ENCODE results near the gene ADA. TPM values are rescaled to one million over a fixed set of nuclear protein-coding genes. Genes with fewer than 3 reads are reported as not detected.

The ADA gene
- total RNA-seq, 4 donors from 2014 or later, result 11.1 to 14.9 (median 12.4) TPM

DNA sequence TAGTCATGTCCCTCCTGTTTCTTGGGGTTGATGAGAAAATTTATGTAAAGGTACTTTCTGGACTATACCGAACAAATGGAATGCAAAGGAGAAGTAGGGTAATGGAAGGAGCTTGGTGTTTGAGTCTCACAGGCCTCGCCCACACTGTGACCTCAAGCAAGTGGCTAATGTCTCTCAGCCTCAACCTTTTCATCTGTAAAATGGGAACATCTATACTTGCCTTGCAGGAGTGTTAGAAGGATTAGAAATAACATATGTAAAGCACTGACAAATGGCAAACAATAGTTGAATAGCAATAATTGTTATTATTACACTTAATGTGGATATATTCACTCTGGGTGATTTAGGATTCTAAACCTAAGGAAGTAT, 78.0 kb downstream of the ADA start:
- Histone ChIP-seq H3K9me3 (no peaks in the 10 kb centered on the region), H3K4me3 (no peak overlapping the region), H3K36me3 (no peaks in the 10 kb centered on the region), H3K27me3 (no peaks in the 10 kb centered on the region), H3K27ac (peak overlapping the region; percentile 61 to 85 (median 77)), H3K4me1 (peaks cover 0 to 40% (median 9%) of the 10 kb centered on the region in 4 donors)
- TF ChIP-seq CTCF (IDR thresholded peaks at IDR 0.05) (no peak), POLR2A (IDR thresholded peaks at IDR 0.05) (no peak), EP300 (IDR thresholded peaks at IDR 0.05) (no peak)
- 90 to 94% methylated on average over 2 of the region's 2 CpGs for WGBS, 2 donors
- no peak for DNase-seq (ENCODE audit: low spot score in 2 of 2)

DNA sequence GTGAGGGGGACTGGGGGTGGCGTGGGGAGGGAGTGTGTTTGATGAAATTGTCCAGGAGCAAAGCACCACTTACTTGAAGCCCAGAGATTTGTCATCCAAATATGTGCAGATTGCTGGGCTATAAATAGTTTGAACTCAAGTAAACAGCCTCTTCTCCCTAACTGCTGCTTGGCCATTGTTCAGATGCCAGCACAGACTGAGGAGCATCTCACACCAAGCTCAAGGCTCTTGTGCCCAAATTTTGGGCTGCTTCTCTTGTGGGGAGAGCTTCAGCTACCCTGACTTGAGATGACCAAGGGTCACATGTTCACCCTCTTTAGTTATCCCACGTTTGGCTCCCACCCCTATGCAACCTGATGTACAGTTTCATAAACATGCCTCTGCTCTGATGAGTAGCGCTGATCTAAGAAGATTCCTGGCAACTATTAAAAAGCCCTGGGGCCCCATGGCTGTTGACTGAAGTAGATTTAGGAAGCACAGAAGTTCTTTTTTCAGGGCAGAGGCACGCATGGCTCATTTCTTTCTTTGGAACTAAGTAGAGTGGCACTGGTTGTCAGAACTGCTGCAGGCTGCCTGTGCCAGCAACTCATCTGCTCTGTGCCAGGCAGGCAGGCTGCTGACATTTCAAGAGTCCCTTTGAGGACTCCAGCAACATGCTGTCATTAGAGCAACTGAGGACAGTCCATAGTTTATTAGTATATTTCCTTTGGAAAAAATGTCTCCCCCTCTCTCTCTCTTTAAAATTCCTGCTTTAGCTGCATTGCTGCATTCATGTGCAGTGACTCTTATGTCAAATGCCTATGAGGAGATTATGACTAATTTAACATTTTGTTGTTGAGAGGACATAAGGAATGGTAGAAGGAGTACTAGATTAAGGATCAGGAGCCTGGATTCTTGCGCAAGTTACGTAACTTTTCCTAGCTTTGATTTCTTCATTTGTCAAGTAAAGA, 78.7 kb downstream of the ADA start:
- no peaks in the 10 kb centered on the region for H3K9me3 ChIP-seq
- H3K4me1 ChIP-seq, result peaks cover 0 to 40% (median 9%) of the 10 kb centered on the region in 4 donors
- 32% methylated on average over 6 of the region's 6 CpGs for WGBS, 2 donors

DNA sequence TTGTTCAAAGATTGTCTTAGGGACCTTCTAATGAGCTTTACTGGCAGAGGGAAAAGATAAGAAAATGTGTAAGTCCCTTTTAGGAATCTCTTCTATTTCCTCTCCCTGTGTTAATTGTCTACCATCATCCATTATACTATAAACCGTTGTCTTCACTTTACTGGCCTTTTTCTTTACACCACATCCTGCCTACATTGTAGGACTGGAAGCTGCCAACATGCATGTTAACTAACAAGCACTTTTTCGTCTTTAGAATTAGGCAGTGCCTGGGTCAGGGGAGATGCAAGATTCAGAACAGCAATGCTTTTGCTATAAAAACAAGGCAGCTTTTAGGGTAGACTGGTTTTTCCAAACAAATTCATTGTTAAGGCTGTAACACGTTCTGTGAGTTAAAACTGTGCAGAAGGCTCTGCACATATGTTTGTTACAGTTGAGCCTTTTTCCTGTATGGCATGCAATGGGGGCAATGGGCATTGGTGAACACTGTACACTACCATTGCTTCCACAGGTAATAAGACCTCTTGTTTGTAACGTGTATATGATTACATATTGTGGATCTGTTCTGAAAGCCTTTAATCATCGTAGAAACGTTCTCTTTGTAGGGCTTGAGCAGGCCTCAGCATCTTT, 80.0 kb downstream of the ADA start:
- Histone ChIP-seq H3K4me1 (peaks cover 0 to 34% (median 9%) of the 10 kb centered on the region in 4 donors), H3K9me3 (no peaks in the 10 kb centered on the region), H3K27me3 (no peaks in the 10 kb centered on the region), H3K36me3 (no peaks in the 10 kb centered on the region), H3K27ac (peak overlapping the region in 3 of 4 donors; percentile 73 to 85 (median 81)), H3K4me3 (no peak overlapping the region)
- DNase-seq (ENCODE audit: low spot score in 2 of 2), result no peak
- TF ChIP-seq CTCF (IDR thresholded peaks at IDR 0.05) (no peak), EP300 (IDR thresholded peaks at IDR 0.05) (no peak), POLR2A (IDR thresholded peaks at IDR 0.05) (no peak)
- WGBS, 2 donors, result 70 to 71% methylated on average over 6 of the region's 6 CpGs

More for the DNA sequence above, 78.7 kb downstream of the ADA start:
- TF ChIP-seq EP300 (IDR thresholded peaks at IDR 0.05) (no peak), CTCF (IDR thresholded peaks at IDR 0.05) (no peak), POLR2A (IDR thresholded peaks at IDR 0.05) (no peak)
- H3K36me3 ChIP-seq, result no peaks in the 10 kb centered on the region
- H3K27me3 ChIP-seq, result no peaks in the 10 kb centered on the region
- no peak for DNase-seq (ENCODE audit: low spot score in 2 of 2)
- no peak overlapping the region for H3K4me3 ChIP-seq
- peak overlapping the region; percentile 61 to 85 (median 77) for H3K27ac ChIP-seq

DNA sequence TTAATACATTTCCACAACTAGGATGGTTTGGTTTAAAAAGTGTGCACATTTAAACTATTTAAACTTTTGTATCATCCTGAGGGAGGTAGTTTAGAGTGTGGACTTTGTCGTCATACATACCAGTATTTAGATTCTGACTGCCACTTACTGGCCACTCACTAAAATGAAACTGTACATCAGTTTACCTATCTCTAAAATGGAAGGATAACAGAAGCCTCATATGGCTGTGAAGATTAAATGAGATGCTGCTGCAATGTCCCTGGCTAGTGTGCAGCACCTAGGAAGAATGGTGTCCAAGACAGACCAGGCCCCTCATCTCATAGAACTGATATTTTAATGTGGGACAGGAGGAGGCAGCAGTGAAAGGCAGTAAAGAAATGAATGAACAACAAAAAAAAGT, 81.1 kb downstream of the ADA start:
- Histone ChIP-seq H3K4me3 (no peak overlapping the region), H3K27ac (no peak overlapping the region), H3K9me3 (no peaks in the 10 kb centered on the region), H3K36me3 (no peaks in the 10 kb centered on the region), H3K27me3 (no peaks in the 10 kb centered on the region), H3K4me1 (peaks cover 0 to 27% (median 9%) of the 10 kb centered on the region in 4 donors)
- no peak for DNase-seq (ENCODE audit: low spot score in 2 of 2)
- 100% methylated on average over 1 of the region's 1 CpG for WGBS, 2 donors
- TF ChIP-seq POLR2A (IDR thresholded peaks at IDR 0.05), result no peak

Other genes with a start within 250 kb of the ADA start
- gene TTPAL, start 175.8 kb downstream of the ADA start, total RNA-seq, result 10 to 100 TPM; 13.0 to 23.7 (median 16.9) TPM
- gene SERINC3, start 129.6 kb downstream of the ADA start, total RNA-seq, result 10 to 100 TPM; 59.7 to 97.5 (median 86.7) TPM
- gene PKIG, start 69.1 kb downstream of the ADA start, total RNA-seq, result 100 to 1,000 TPM in 2 of 4 donors, 10 to 100 TPM in 2; 78.2 to 108 (median 91.5) TPM
- 1,000 to 10,000 TPM in 1 of 4 donors, 100 to 1,000 TPM in 2, 10 to 100 TPM in 1; 84.0 to 1,826 (median 378) TPM for gene CCN5, start 63.7 kb upstream of the ADA start, total RNA-seq
- gene KCNK15, start 94.2 kb upstream of the ADA start, total RNA-seq, result 1 to 10 TPM in 3 of 4 donors, under 1 TPM in 1; 0.87 to 6.0 (median 1.5) TPM
- 1 to 10 TPM in 2 of 4 donors, under 1 TPM in 2; 0.21 to 4.7 (median 1.7) TPM for gene RIMS4, start 158.8 kb upstream of the ADA start, total RNA-seq
- 100 to 1,000 TPM in 1 of 4 donors, 10 to 100 TPM in 3; 97.9 to 119 (median 98.3) TPM for gene YWHAB, start 234.0 kb upstream of the ADA start, total RNA-seq

Measured in tibial nerve (tissue), 4 donors.